Measurements from ENCODE around the gene ZNF793. TPM values are rescaled to one million over a fixed set of nuclear protein-coding genes. Genes with fewer than 3 reads are reported as not detected.

The ZNF793 gene
- total RNA-seq, 2 experiments from 2014 or later = 4.1 to 4.9 TPM

Other genes starting within 250 kb of the ZNF793 start
- 1 to 10 TPM; 7.8 to 8.8 TPM for gene ZNF527, start 135.8 kb upstream of the ZNF793 start, total RNA-seq
- gene ZNF569, start 39.5 kb upstream of the ZNF793 start, total RNA-seq = 10 to 100 TPM in 1 of 2 experiments, 1 to 10 TPM in 1; 8.0 to 10.4 TPM
- gene ZNF570, start 37.6 kb upstream of the ZNF793 start, total RNA-seq = 1 to 10 TPM; 6.1 to 7.3 TPM
- gene ZNF571, start 87.9 kb downstream of the ZNF793 start, total RNA-seq = 1 to 10 TPM; 1.6 to 2.4 TPM
- 1 to 10 TPM; 1.2 to 1.8 TPM for gene ZNF540, start 87.9 kb downstream of the ZNF793 start, total RNA-seq
- gene ZFP30, start 148.5 kb downstream of the ZNF793 start, total RNA-seq = 10 to 100 TPM; 14.4 to 16.8 TPM
- 1 to 10 TPM; 4.5 to 6.2 TPM for gene ZNF607, start 212.8 kb downstream of the ZNF793 start, total RNA-seq